GM23338 (cell line): ENCODE results near the gene PGLYRP1. TPM values are rescaled to one million over a fixed set of nuclear protein-coding genes. Genes with fewer than 3 reads are reported as not detected.

Experiments
- ATAC-seq: fragments of 200-7000 bp; cut with Tn5 transposase; 3 replicates; pipeline ENCODE4 v1.9.1; 2020
- DNase-seq: peaks from one replicate; pipeline ENCODE4 v3.0.0-alpha.2; 2015; ENCODE audit warnings: low spot score
- H2AFZ ChIP-seq: fragments of 200-600 bp; sonication (generic); 2 replicates; pipeline ENCODE4 v1.8.0; 2016; ENCODE audit warnings: antibody characterized with exemption, mild to moderate bottlenecking, moderate library complexity
- H3F3A ChIP-seq: fragments of 200-600 bp; sonication (generic); replicated peaks from 2 replicates; pipeline ENCODE4 v1.8.0; 2017; ENCODE audit warnings: antibody characterized with exemption, mixed run types, low read depth
- H3K27ac ChIP-seq: fragments of 200-600 bp; sonication (generic); 2 replicates; pipeline ENCODE4 v1.6.1; 2016; ENCODE audit warnings: low read depth
- H3K27me3 ChIP-seq: fragments of 200-600 bp; sonication (generic); 2 replicates; pipeline ENCODE4 v1.8.0; 2016; ENCODE audit warnings: mild to moderate bottlenecking, mixed run types, moderate library complexity; ENCODE audit not compliant: insufficient read depth
- H3K36me3 ChIP-seq: fragments of 200-600 bp; sonication (generic); 2 replicates; pipeline ENCODE4 v1.8.0; 2016; ENCODE audit warnings: mild to moderate bottlenecking; ENCODE audit not compliant: insufficient read depth
- H3K4me1 ChIP-seq: fragments of 200-600 bp; sonication (generic); 2 replicates; pipeline ENCODE4 v1.8.0; 2016; ENCODE audit warnings: mild to moderate bottlenecking, moderate library complexity; ENCODE audit not compliant: insufficient read depth
- H3K4me2 ChIP-seq: fragments of 200-600 bp; sonication (generic); 2 replicates; pipeline ENCODE4 v1.7.1; 2017; ENCODE audit warnings: mixed run types
- H3K4me3 ChIP-seq: fragments of 200-600 bp; sonication (generic); 2 replicates; pipeline ENCODE4 v1.6.1; 2016; ENCODE audit warnings: mixed run types
- H3K79me2 ChIP-seq: fragments of 200-600 bp; sonication (generic); replicated peaks from 2 replicates; pipeline ENCODE4 v1.8.0; 2017; ENCODE audit warnings: mild to moderate bottlenecking; ENCODE audit not compliant: insufficient read depth
- H3K9me2 ChIP-seq: fragments of 200-600 bp; sonication (generic); 2 replicates; pipeline ENCODE4 v1.8.0; 2017; ENCODE audit not compliant: insufficient read depth
- H4K20me1 ChIP-seq: fragments of 200-600 bp; sonication (generic); replicated peaks from 2 replicates; pipeline ENCODE4 v1.8.0; 2017; ENCODE audit warnings: mild to moderate bottlenecking; ENCODE audit not compliant: insufficient read depth
- H3K27ac Mint-ChIP-seq: 2 replicates; pipeline ENCODE4 v1.8.0; 2020; ENCODE audit warnings: inconsistent platforms, mild to moderate bottlenecking, moderate library complexity, mixed read lengths
- H3K27me3 Mint-ChIP-seq: 3 replicates; pipeline ENCODE4 v1.8.0; 2022; ENCODE audit warnings: low read depth, mild to moderate bottlenecking, moderate library complexity, mixed read lengths, inconsistent platforms; ENCODE audit not compliant: insufficient read depth, poor library complexity
- H3K36me3 Mint-ChIP-seq: 3 replicates; pipeline ENCODE4 v1.8.0; 2021; ENCODE audit warnings: low read depth, mild to moderate bottlenecking, inconsistent platforms, moderate library complexity, mixed read lengths
- H3K4me1 Mint-ChIP-seq: 3 replicates; pipeline ENCODE4 v1.8.0; 2020; ENCODE audit warnings: mild to moderate bottlenecking, inconsistent platforms, mixed read lengths
- H3K4me3 Mint-ChIP-seq: 3 replicates; pipeline ENCODE4 v1.8.0; 2021; ENCODE audit warnings: moderate library complexity, mild to moderate bottlenecking, inconsistent platforms, mixed read lengths
- H3K9me3 Mint-ChIP-seq: 3 replicates; pipeline ENCODE4 v1.8.0; 2020; ENCODE audit warnings: moderate library complexity, mild to moderate bottlenecking, inconsistent platforms, mixed read lengths
- CREB1 ChIP-seq: fragments of 250-450 bp; sonication (Bioruptor Pico); IDR thresholded peaks from 2 replicates; pipeline ENCODE4 v1.5.0; 2020; ENCODE audit warnings: low read depth, mild to moderate bottlenecking, moderate library complexity
- POLR2AphosphoS5 ChIP-seq: IDR thresholded peaks from 2 replicates; pipeline ENCODE4 v1.6.1; 2016; ENCODE audit warnings: antibody characterized with exemption, low read depth
- STAT1 ChIP-seq: IDR thresholded peaks from one replicate; pipeline ENCODE4 v1.6.1; 2016; ENCODE audit warnings: antibody characterized with exemption; ENCODE audit not compliant: unreplicated experiment
- ZNF331 ChIP-seq: fragments of 250-450 bp; sonication (Bioruptor Pico); IDR thresholded peaks from 2 replicates; pipeline ENCODE4 v1.5.0; 2020; ENCODE audit warnings: low read depth, mild to moderate bottlenecking, moderate library complexity
- polyA plus RNA-seq: library from polyadenylated mRNA; unstranded; fragments of >200 nt; fragmentation: Nextera tagmentation; extraction: Ambion mirVana; gene quantifications from 2 replicates; pipeline ENCODE4 v1.2.1, GENCODE V29; 2016
- total RNA-seq: library from RNA; depleted of rRNA; stranded (reverse); fragments of >200 nt; shearing (Covaris generic); gene quantifications from 2 replicates; pipeline ENCODE4 v1.2.3, GENCODE V29; 2014
- TF ChIP-seq, protein P1 (sequence below): IDR thresholded peaks from one replicate; pipeline ENCODE4 v1.6.1; 2018; ENCODE audit warnings: antibody characterized with exemption; ENCODE audit not compliant: unreplicated experiment
- TF ChIP-seq, protein P2 (sequence below): IDR thresholded peaks from 2 replicates; pipeline ENCODE4 v1.6.1; 2016; ENCODE audit warnings: antibody characterized with exemption
- TF ChIP-seq, protein P3 (sequence below): fragments of 250-450 bp; sonication (Bioruptor Pico); IDR thresholded peaks from 2 replicates; pipeline ENCODE4 v1.5.0; 2020; ENCODE audit warnings: mild to moderate bottlenecking, moderate library complexity

PGLYRP1 gene
- total and polyA plus RNA-seq, 2 experiments from 2014 or later: not detected

DNA sequence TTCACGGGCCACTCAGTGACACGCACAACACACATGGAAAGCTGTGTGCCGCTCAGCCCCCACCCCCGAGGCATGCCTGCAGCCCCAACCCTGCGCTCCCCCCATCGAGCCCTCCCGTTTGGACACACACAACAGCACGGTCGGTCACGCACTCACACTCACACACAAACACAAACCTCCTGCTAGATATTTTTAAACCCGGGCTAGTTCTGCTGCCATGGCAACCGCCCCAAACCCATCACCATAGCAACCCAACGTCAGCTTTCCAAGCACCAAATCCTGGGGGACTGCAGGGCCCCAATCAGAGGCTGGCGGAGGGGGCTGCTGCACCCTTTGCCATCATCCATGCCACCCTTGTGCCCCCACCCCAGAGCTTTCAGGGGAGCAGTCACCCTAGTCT lies 46.7 kb downstream of the PGLYRP1 start:
- H3K36me3 ChIP-seq: no peaks in the 10 kb centered on the region
- H3K4me1 ChIP-seq: peaks cover 4% of the 10 kb centered on the region
- 0 out of 2 replicates have a peak, but pooled peaks cover 2% of the 10 kb centered on the region for H3K27me3 ChIP-seq
- no peaks in the 10 kb centered on the region for H3K79me2 ChIP-seq
- peak; percentile 75 for DNase-seq
- H3K27me3 Mint-ChIP-seq: peaks cover 16% of the 10 kb centered on the region
- no peak overlapping the region for H3K27ac Mint-ChIP-seq
- H3K27ac ChIP-seq: no peak overlapping the region
- TF ChIP-seq ZNF331 (CRISPR knock-in tag): no peak
- no peak for TF ChIP-seq STAT1
- TF ChIP-seq, protein P1, sequence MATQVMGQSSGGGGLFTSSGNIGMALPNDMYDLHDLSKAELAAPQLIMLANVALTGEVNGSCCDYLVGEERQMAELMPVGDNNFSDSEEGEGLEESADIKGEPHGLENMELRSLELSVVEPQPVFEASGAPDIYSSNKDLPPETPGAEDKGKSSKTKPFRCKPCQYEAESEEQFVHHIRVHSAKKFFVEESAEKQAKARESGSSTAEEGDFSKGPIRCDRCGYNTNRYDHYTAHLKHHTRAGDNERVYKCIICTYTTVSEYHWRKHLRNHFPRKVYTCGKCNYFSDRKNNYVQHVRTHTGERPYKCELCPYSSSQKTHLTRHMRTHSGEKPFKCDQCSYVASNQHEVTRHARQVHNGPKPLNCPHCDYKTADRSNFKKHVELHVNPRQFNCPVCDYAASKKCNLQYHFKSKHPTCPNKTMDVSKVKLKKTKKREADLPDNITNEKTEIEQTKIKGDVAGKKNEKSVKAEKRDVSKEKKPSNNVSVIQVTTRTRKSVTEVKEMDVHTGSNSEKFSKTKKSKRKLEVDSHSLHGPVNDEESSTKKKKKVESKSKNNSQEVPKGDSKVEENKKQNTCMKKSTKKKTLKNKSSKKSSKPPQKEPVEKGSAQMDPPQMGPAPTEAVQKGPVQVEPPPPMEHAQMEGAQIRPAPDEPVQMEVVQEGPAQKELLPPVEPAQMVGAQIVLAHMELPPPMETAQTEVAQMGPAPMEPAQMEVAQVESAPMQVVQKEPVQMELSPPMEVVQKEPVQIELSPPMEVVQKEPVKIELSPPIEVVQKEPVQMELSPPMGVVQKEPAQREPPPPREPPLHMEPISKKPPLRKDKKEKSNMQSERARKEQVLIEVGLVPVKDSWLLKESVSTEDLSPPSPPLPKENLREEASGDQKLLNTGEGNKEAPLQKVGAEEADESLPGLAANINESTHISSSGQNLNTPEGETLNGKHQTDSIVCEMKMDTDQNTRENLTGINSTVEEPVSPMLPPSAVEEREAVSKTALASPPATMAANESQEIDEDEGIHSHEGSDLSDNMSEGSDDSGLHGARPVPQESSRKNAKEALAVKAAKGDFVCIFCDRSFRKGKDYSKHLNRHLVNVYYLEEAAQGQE: no peak
- TF ChIP-seq, protein P2, sequence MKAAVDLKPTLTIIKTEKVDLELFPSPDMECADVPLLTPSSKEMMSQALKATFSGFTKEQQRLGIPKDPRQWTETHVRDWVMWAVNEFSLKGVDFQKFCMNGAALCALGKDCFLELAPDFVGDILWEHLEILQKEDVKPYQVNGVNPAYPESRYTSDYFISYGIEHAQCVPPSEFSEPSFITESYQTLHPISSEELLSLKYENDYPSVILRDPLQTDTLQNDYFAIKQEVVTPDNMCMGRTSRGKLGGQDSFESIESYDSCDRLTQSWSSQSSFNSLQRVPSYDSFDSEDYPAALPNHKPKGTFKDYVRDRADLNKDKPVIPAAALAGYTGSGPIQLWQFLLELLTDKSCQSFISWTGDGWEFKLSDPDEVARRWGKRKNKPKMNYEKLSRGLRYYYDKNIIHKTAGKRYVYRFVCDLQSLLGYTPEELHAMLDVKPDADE: no peak
- no peak for TF ChIP-seq POLR2AphosphoS5
- TF ChIP-seq CREB1 (CRISPR knock-in tag): no peak
- TF ChIP-seq, protein P3, sequence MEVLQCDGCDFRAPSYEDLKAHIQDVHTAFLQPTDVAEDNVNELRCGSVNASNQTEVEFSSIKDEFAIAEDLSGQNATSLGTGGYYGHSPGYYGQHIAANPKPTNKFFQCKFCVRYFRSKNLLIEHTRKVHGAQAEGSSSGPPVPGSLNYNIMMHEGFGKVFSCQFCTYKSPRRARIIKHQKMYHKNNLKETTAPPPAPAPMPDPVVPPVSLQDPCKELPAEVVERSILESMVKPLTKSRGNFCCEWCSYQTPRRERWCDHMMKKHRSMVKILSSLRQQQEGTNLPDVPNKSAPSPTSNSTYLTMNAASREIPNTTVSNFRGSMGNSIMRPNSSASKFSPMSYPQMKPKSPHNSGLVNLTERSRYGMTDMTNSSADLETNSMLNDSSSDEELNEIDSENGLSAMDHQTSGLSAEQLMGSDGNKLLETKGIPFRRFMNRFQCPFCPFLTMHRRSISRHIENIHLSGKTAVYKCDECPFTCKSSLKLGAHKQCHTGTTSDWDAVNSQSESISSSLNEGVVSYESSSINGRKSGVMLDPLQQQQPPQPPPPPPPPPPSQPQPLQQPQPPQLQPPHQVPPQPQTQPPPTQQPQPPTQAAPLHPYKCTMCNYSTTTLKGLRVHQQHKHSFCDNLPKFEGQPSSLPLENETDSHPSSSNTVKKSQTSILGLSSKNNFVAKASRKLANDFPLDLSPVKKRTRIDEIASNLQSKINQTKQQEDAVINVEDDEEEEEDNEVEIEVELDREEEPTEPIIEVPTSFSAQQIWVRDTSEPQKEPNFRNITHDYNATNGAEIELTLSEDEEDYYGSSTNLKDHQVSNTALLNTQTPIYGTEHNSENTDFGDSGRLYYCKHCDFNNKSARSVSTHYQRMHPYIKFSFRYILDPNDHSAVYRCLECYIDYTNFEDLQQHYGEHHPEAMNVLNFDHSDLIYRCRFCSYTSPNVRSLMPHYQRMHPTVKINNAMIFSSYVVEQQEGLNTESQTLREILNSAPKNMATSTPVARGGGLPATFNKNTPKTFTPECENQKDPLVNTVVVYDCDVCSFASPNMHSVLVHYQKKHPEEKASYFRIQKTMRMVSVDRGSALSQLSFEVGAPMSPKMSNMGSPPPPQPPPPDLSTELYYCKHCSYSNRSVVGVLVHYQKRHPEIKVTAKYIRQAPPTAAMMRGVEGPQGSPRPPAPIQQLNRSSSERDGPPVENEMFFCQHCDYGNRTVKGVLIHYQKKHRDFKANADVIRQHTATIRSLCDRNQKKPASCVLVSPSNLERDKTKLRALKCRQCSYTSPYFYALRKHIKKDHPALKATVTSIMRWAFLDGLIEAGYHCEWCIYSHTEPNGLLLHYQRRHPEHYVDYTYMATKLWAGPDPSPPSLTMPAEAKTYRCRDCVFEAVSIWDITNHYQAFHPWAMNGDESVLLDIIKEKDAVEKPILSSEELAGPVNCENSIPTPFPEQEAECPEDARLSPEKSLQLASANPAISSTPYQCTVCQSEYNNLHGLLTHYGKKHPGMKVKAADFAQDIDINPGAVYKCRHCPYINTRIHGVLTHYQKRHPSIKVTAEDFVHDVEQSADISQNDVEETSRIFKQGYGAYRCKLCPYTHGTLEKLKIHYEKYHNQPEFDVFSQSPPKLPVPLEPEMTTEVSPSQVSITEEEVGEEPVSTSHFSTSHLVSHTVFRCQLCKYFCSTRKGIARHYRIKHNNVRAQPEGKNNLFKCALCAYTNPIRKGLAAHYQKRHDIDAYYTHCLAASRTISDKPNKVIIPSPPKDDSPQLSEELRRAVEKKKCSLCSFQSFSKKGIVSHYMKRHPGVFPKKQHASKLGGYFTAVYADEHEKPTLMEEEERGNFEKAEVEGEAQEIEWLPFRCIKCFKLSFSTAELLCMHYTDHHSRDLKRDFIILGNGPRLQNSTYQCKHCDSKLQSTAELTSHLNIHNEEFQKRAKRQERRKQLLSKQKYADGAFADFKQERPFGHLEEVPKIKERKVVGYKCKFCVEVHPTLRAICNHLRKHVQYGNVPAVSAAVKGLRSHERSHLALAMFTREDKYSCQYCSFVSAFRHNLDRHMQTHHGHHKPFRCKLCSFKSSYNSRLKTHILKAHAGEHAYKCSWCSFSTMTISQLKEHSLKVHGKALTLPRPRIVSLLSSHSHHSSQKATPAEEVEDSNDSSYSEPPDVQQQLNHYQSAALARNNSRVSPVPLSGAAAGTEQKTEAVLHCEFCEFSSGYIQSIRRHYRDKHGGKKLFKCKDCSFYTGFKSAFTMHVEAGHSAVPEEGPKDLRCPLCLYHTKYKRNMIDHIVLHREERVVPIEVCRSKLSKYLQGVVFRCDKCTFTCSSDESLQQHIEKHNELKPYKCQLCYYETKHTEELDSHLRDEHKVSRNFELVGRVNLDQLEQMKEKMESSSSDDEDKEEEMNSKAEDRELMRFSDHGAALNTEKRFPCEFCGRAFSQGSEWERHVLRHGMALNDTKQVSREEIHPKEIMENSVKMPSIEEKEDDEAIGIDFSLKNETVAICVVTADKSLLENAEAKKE: no peak
- no peak overlapping the region for H3K4me3 ChIP-seq
- H3K4me1 Mint-ChIP-seq: peaks cover 22% of the 10 kb centered on the region
- H3K4me2 ChIP-seq: no peak overlapping the region
- H2AFZ ChIP-seq: no peak overlapping the region
- ATAC-seq: no peak
- no peaks in the 10 kb centered on the region for H3K36me3 Mint-ChIP-seq
- H3F3A ChIP-seq: peaks cover 5% of the 10 kb centered on the region; the same call in 1 of the 2 replicates
- H3K9me3 Mint-ChIP-seq: no peaks in the 10 kb centered on the region
- no peak overlapping the region for H3K4me3 Mint-ChIP-seq
- H3K9me2 ChIP-seq: no peaks in the 10 kb centered on the region
- no peaks in the 10 kb centered on the region; the same call in 1 of the 2 replicates for H4K20me1 ChIP-seq
